ENCODE measurements around the gene OSBPL2.

Gene OSBPL2

GRCh38 chr20:62287759-62288534, 49.6 kb downstream of the OSBPL2 start:
- DNase-seq, result no peak

GRCh38 chr20:62288535-62289105, 50.3 kb downstream of the OSBPL2 start:
- no peak for DNase-seq

GRCh38 chr20:62289131-62289530, 50.8 kb downstream of the OSBPL2 start:
- DNase-seq, result no peak

DNA sequence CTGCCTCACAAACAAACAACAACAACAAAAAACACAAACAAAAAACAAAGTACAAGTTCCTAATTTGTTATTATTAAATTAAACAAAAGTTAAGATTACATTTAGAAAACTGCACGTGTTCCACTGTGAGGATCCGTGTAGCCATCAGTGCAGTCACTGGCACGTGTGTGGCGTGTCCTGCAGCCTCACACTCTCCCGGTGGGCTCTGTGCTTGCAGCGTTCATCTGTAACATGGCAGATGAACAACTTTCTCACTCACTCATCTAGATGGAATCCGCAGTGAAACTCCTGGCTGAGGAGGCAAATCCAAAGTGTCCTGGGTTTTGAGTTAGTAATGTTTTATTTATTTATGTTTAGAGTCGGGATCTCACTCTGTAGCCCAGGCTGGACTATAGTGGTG, 51.6 kb downstream of the OSBPL2 start:
- DNase-seq, result no peak

DNA sequence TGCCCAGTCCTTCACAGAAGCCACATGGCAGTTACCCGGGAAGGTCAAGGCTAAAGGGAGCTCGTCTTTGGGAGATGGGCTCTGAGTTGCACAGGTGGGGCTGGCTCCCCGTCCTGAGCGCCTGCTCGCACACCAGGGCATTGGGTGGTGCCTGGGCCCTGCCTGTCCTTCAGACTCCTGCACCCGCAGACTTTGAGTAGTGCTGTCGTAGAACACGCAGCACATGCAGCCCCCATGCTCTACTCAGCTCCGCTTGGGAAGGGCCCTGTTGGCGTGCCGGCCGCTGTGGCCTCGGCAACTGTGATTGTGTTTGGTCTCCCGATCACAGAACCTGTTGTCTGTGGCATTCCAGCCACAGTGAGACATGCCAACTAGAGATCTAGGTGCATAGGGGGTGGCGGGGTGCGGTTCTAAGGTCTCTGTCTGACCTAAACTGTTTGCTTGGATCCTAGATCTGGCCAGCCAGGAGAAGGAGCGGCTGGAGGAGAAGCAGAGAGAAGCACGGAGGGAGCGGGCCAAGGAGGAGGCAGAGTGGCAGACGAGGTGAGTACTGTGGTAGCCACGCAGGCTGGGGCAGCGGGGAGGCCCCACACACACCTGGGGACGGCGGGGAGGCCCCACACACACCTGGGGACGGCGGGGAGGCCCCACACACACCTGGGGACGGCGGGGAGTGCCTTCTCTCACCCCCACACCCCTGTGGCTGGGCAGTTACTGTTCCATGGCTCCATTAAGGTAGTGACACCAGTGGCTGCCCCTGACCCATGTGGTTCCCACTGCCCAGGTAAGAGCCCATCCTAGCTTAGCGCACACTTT, 53.1 kb downstream of the OSBPL2 start:
- no peak for DNase-seq

- no peak for DNase-seq
Observed at GRCh38 chr20:62292108-62292507, 53.8 kb downstream of the OSBPL2 start.

- DNase-seq, result no peak
Observed at GRCh38 chr20:62293111-62293784, 54.9 kb downstream of the OSBPL2 start.

DNA sequence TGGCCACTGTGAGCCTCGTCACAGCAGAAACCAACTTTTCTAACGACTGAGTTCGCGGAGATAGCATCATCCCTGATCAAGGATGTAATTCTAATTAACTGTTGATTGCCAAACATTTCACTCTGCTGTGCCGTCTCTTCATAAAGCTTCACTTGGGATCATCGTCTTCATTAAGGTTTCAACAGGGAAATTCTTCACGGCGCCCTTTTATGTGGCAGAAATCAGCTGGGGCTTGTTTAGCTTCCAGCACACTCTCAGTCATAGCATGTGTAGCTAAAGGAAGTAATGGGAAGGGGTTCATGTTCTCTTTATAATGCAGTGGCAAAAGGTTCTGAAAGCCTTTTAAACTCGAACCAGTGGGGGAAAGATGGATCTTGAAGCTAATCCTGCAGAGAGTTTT, 55.6 kb downstream of the OSBPL2 start:
- no peak for DNase-seq

DNA sequence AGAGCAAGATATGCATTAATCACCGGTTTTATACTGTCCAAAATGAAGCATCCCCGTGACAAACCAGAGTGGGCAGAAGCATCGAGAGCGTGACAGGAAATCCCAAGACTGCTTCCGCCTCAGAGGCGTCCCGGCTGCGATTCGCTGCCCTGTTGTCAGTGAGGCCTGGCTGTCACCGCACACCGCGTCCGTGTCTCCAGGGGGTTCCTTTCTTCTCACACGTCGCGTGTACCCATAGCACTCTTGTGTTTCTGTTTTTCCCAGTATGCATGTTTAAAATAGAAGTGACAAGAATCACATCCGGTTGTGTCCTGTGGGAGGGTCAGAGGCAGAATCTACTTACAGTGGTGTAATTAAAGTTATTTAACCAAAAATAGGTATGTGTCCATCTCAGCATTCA, 56.2 kb downstream of the OSBPL2 start:
- no peak for DNase-seq

DNA sequence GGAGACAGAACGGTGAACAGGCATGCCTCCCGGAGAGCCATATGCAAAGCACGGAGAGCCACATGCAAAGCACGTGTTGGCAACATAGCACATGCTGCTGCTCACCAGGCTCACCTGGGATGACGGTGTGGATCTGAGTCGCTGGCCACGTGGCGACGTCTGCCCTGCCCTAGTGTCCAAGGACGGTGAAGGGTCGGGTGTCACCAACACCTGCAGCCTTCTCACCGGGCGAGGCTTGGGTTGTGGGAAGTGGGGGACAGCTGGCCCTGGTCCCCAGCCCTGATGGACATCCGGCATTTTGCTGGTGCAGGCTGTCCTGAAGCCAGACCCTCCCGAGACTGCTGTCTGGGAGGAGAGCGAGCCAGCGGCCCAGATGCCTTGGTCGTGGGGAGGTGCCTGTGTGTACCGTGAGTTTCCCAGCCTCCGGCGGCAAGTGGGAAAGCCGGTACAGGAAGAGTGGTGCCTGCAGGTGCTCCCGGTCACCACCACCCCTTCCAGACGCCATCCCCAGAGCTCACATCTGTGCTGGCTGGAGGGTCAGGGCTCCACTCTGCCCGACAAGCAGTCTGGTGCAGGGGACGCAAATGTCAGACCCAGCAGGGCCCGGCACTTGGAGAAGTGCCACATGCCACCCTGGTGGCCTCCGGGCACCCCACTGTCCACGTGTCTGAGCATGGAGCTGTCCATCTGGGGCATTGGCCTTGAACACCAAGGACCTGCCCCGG, 58.6 kb downstream of the OSBPL2 start:
- no peak for DNase-seq

DNA sequence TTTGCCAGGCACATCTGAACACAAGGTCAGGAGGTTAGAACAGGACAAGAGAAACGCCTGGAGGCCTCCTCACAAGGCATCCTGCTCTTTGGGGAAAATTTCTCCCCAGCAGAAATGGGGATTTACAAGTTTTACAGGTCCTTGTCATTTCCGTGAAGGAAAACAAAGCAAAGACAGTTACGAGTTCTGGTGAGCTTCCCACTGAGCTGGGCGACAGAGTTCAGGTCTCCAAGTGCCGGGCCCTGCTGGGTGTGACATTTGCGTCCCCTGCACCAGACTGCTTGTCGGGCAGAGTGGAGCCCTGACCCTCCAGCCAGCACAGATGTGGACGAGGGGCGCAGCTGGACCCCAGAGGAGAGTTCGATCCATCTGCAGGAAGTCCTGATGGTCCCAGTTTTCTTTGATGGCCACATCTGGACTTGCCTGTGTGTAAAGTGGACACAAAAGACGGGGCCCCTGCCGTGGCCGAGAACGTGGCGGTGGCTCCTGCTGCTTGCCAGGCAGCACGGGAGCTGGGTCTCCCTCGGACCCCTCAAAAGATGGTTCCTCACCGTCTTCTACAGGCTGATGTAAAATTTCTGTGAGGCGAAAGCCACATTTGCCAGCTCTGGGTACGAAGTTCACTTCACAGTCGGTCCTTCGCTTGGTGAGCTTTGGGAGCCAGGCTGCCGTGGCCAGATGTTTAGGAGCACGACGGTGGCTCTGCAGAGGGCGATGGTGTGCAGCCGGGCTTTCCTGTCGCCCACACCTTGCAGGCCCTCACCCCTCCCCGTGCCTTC, 59.3 kb downstream of the OSBPL2 start:
- DNase-seq, result no peak

DNA sequence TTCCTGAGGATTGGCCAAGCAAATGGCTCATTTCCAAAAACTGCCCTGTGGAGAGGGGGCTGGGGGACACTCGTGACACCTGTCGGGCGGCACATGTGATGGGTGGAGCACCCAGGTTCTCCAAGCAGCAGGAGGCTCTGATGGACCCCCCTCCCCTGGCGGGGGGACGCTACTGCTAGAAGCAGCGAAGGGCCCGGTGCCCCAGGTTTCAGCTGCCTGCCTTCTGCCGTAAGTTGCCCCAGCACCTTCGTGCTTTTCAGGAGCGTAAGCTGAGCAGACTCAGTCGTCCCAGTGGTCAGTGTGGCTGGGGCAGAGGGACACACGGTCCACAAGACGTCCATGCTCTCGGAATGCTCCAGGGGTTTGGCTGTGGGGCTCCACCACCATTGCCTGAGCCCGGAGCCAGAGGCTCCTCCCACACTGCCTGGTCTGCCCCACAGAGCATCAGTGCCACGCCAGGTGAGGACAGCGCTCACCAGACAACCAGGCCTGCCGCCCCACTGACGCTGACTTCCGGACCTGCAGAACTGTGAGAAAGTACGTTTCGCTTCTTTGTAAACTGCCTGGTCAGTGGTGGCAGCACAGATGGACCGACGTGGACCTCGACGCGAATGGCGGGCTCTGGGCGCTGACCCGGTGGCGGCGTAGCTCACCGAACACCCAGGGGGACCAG, 60.4 kb downstream of the OSBPL2 start:
- DNase-seq, result no peak

DNA sequence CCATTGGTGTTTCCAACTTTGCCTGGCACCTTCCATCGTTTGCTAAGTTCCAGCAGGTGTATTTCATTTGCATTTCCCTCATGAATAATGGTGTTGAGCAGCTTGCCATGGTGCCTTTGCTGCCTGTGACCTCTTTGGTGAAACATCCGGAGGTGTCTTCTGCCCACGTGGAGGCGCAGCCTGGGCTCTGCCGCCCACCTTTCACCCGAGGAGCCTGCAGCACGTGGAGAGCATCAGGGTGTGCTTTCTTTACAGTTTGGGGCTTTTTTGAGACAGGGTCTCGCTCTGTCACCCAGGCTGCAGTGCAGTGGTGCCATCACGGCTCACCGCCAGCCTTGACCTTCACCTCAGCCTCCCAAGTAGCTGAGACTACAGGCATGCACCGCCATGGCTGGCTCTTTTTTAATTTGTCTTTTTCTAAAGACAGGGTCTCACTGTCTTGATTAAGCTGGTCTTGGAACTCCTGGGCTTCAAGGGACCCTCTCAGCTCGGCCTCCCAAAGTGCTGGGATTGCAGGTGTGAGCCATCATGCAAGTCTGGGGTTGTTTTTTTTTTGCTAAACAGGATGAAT, 61.4 kb downstream of the OSBPL2 start:
- DNase-seq, result no peak

- no peak for DNase-seq
Observed at GRCh38 chr20:62300319-62300718, 62.0 kb downstream of the OSBPL2 start.

DNA sequence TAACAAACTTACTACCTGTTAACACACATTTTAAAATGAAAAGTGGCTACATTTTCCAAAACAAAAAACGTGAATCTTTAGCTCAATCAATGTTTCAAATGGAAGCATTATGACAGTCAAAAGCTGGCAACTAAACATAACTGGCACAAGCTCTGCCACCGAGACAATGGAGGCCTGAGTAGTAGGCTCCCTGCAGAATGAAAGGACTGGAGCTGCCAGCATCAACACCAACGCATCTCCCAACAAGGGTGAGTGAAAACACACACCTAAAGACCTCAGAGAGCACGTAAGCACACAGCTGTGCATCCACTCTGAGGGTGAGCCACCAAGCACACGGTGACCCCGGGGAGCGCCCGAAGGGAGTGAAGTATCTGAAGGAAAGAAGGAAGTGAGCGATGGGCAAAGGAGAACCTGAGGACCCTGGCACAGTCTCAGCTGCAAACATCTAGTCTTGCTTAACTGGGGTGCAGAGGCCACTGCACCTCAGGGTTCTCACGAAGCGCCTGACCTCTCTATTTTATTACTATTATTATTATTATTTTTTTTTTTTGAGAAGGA, 62.9 kb downstream of the OSBPL2 start:
- DNase-seq, result no peak

DNA sequence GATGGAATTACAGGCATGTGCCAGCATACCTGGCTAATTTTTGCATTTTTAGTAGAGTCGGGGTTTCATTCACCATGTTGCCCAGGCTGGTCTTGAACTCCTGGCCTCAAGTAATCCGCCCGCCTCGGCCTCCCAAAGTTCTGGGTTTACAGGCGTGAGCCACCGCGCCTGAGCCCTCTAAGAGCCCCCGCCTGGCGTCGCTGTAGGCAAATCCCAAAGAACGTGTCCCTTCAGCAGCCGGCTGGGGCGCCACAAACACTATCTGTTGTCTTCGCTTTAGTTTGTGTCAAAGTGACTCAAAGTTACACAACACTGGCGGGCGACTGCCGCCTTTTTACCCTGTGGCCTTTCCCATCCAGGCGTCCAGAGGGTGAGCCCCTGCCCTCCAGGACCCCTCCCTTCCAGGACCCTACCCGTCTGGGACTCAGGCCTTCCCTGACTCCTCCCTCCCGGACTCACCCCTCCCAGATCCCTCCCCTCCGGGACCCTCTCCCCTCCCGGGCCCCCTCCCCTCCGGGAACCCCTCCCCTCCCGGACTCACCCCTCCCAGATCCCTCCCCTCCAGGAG, 63.5 kb downstream of the OSBPL2 start:
- peak; percentile 99 for DNase-seq

- DNase-seq, result peak; percentile 98
Observed at GRCh38 chr20:62302341-62303061, 64.2 kb downstream of the OSBPL2 start, which contains the start of gene ADRM1. ADRM1 (plus strand) TSS chr20:62302997; CDS start chr20:62303569, 572 bp downstream.

GRCh38 chr20:62303062-62303339, 64.7 kb downstream of the OSBPL2 start:
- no peak for DNase-seq
